PC-3 (cell line): ENCODE results near the gene TBX10. TPM values are rescaled to one million over a fixed set of nuclear protein-coding genes. Genes with fewer than 3 reads are reported as not detected.
"Not testable (repeated sequence)": the region's sequence is repeated elsewhere in the genome, so short reads cannot be mapped to it uniquely, and the experiment has no call there.

Experiments used
- ATAC-seq: fragments of 200-7000 bp; cut with Tn5 transposase; 2 replicates; pipeline ENCODE4 v1.9.1; 2020; ENCODE audit warnings: mild to moderate bottlenecking, moderate library complexity
- BruUV-seq: library from RNA; stranded (reverse); fragments of 400-500 nt; replicated peaks from 2 replicates; lab custom pipeline; 2021; lab: Mats Ljungman, UMichigan
- CTCF ChIA-PET: fragments of 300-600 bp; sonication (Branson Sonifier 250); formaldehyde crosslinking; loops from one replicate; lab custom pipeline; 2022; ENCODE audit warnings: antibody characterized with exemption; lab: Charles Lee
- POLR2A ChIA-PET: fragments of 300-600 bp; sonication (Branson Sonifier 250); formaldehyde crosslinking; loops from one replicate; lab custom pipeline; 2022; ENCODE audit warnings: antibody characterized with exemption; ENCODE audit not compliant: unreplicated experiment; lab: Charles Lee
- DNase-seq: peaks from one replicate; pipeline ENCODE4 v3.0.0-alpha.2; 2015
- H2AFZ ChIP-seq: fragments of 300-600 bp; sonication (generic); 2 replicates; pipeline ENCODE4 v1.6.0; 2016; ENCODE audit warnings: antibody characterized with exemption, low read length
- H3F3A ChIP-seq: fragments of 300-600 bp; sonication (generic); one replicate; pipeline ENCODE4 v1.6.0; 2017; ENCODE audit warnings: antibody characterized with exemption, low read length, control low read depth, mild to moderate bottlenecking; ENCODE audit not compliant: unreplicated experiment
- H3K27ac ChIP-seq: fragments of 300-600 bp; sonication (generic); 2 replicates; pipeline ENCODE4 v1.5.1; 2016; ENCODE audit warnings: mild to moderate bottlenecking, low read length
- H3K27me3 ChIP-seq: fragments of 300-600 bp; sonication (generic); 2 replicates; pipeline ENCODE4 v1.6.1; 2016; ENCODE audit warnings: low read length, mixed read lengths
- H3K36me3 ChIP-seq: fragments of 300-600 bp; sonication (generic); 2 replicates; pipeline ENCODE4 v1.6.1; 2016; ENCODE audit warnings: low read depth, mixed run types, low read length, mixed read lengths
- H3K4me1 ChIP-seq: fragments of 300-600 bp; sonication (generic); 2 replicates; pipeline ENCODE4 v1.5.1; 2016; ENCODE audit warnings: low read length; ENCODE audit not compliant: insufficient read depth
- H3K4me2 ChIP-seq: fragments of 300-600 bp; sonication (generic); 2 replicates; pipeline ENCODE4 v1.6.0; 2016; ENCODE audit warnings: low read length
- H3K4me3 ChIP-seq: fragments of 300-600 bp; sonication (generic); 2 replicates; pipeline ENCODE4 v1.5.1; 2016; ENCODE audit warnings: mild to moderate bottlenecking, low read length, mixed read lengths
- H3K79me2 ChIP-seq: fragments of 300-600 bp; sonication (generic); 2 replicates; pipeline ENCODE4 v1.6.1; 2017; ENCODE audit warnings: low read length, mixed read lengths
- H3K9ac ChIP-seq: fragments of 300-600 bp; sonication (generic); 2 replicates; pipeline ENCODE4 v1.6.0; 2016; ENCODE audit warnings: mild to moderate bottlenecking, low read length
- H3K9me2 ChIP-seq: fragments of 300-600 bp; sonication (generic); replicated peaks from 2 replicates; pipeline ENCODE4 v1.6.1; 2016; ENCODE audit warnings: mixed run types, low read length, mixed read lengths
- H3K9me3 ChIP-seq: fragments of 300-600 bp; sonication (generic); 2 replicates; pipeline ENCODE4 v1.6.1; 2016; ENCODE audit warnings: low read length, mixed read lengths
- H4K20me1 ChIP-seq: fragments of 300-600 bp; sonication (generic); 2 replicates; pipeline ENCODE4 v1.6.1; 2016; ENCODE audit warnings: low read length, mixed read lengths
- EZH2 ChIP-seq: fragments of 300-600 bp; sonication (generic); IDR thresholded peaks from one replicate; pipeline ENCODE4 v1.6.1; 2017; ENCODE audit warnings: antibody characterized with exemption, mild to moderate bottlenecking, low read length; ENCODE audit not compliant: unreplicated experiment
- EZH2phosphoT487 ChIP-seq: fragments of 300-600 bp; sonication (generic); IDR thresholded peaks from 2 replicates; pipeline ENCODE4 v1.6.1; 2018; ENCODE audit warnings: mild to moderate bottlenecking, antibody characterized with exemption, low read length, borderline replicate concordance
- intact Hi-C: fragments of 100-400 bp; cut with micrococcal nuclease; formaldehyde crosslinking; loops from 2 replicates; pipeline ENCODE4 v1.9.0; 2023
- total RNA-seq: library from RNA; depleted of rRNA; stranded (reverse); fragments of >200 nt; gene quantifications from 2 replicates; pipeline ENCODE4 v1.2.3, GENCODE V29; 2014
- TF ChIP-seq, protein P1 (sequence below): fragments of 300-600 bp; sonication (generic); conservative IDR thresholded peaks from 2 replicates; pipeline ENCODE4 v1.5.1; 2017; ENCODE audit warnings: antibody characterized with exemption, low read depth, mild to moderate bottlenecking, low read length

The TBX10 gene
- total RNA-seq, 1 experiment from 2014 or later = not detected

DNA sequence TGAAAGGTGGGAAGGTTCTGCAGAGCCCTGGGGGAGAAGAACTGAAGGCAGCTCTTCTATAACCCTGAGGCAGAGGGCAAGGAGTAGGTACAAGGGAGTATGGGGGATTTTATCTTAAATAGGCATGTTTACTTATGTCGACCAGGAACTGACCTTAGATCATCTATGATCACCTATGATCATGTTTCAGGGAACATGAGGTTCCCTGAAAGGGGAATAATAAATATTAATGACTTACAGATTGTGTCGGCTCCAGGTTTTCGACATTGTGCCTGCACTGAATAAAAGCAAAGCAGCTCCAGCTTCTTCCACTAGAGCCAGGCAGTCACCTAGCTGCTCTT, 46.0 kb downstream of the TBX10 start:
- H2AFZ ChIP-seq = no peak overlapping the region
- ChIA-PET CTCF (no interaction called here), POLR2A (no interaction called here)
- no peaks in the 10 kb centered on the region for H3F3A ChIP-seq
- H3K27ac ChIP-seq = no peak overlapping the region
- ATAC-seq = no peak
- H3K9ac ChIP-seq = no peak overlapping the region
- no peaks in the 10 kb centered on the region for H3K9me2 ChIP-seq
- intact Hi-C loops = no loop called here
- no peak overlapping the region for H3K4me3 ChIP-seq
- H3K36me3 ChIP-seq = no peaks in the 10 kb centered on the region
- H3K4me2 ChIP-seq = no peak overlapping the region
- BruUV-seq = no TSS peak
- H4K20me1 ChIP-seq = no peaks in the 10 kb centered on the region
- no peaks in the 10 kb centered on the region for H3K79me2 ChIP-seq
- no peaks in the 10 kb centered on the region; the same call in 1 of the 2 replicates for H3K27me3 ChIP-seq
- no peaks in the 10 kb centered on the region for H3K9me3 ChIP-seq
- TF ChIP-seq EZH2phosphoT487 = no peak
- TF ChIP-seq, protein P1, sequence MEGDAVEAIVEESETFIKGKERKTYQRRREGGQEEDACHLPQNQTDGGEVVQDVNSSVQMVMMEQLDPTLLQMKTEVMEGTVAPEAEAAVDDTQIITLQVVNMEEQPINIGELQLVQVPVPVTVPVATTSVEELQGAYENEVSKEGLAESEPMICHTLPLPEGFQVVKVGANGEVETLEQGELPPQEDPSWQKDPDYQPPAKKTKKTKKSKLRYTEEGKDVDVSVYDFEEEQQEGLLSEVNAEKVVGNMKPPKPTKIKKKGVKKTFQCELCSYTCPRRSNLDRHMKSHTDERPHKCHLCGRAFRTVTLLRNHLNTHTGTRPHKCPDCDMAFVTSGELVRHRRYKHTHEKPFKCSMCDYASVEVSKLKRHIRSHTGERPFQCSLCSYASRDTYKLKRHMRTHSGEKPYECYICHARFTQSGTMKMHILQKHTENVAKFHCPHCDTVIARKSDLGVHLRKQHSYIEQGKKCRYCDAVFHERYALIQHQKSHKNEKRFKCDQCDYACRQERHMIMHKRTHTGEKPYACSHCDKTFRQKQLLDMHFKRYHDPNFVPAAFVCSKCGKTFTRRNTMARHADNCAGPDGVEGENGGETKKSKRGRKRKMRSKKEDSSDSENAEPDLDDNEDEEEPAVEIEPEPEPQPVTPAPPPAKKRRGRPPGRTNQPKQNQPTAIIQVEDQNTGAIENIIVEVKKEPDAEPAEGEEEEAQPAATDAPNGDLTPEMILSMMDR = no peak
- TF ChIP-seq EZH2 = no peak
- no peak for DNase-seq
- H3K4me1 ChIP-seq = no peaks in the 10 kb centered on the region

DNA sequence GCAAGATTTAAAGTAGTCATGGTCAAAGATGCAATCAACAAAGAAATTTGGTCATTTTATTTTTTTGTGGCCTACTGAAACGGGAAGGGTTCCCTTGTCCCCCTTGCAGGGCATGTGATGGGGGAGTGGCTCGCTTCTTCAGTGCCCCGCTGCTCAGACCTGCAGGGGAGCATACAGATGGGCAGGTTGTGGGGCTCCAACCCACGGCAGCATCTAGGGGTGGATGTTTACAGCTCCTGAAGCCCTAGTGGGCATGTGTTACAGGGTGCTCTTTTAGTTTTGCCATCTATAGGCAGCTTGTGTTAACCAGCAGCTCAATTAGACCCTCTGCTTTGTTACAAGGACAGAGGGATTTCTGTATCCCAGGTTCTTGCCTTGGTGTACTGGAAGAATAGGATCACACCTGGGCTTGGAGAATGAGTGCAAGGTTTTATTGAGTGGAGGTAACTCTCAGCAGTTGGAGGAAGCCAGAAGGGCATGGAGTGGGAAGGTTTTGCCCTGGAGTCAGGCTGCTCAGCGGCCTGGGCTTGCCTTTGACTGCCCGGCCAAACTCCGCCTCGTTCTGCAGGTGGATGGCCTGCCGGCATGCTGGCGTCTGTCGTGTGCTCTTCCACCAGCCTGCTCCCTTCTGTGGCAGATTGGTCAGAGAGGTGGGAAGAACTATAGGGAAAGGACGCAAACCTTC, 46.5 kb downstream of the TBX10 start:
- CTCF ChIA-PET = no interaction called here
- DNase-seq (no peak), ATAC-seq (no peak)
- intact Hi-C loops = no loop called here
- Histone ChIP-seq H3K27ac (no peak overlapping the region), H2AFZ (no peak overlapping the region), H3K27me3 (no peaks in the 10 kb centered on the region), H3K79me2 (no peaks in the 10 kb centered on the region), H3F3A (no peaks in the 10 kb centered on the region), H3K9me3 (no peaks in the 10 kb centered on the region), H3K9ac (no peak overlapping the region), H3K4me2 (no peak overlapping the region), H3K9me2 (no peaks in the 10 kb centered on the region), H4K20me1 (no peaks in the 10 kb centered on the region), H3K4me3 (no peak overlapping the region), H3K36me3 (peaks cover 2% of the 10 kb centered on the region; the same call in 1 of the 2 replicates), H3K4me1 (no peaks in the 10 kb centered on the region)
- no TSS peak for BruUV-seq
- TF ChIP-seq EZH2 = no peak
- POLR2A ChIA-PET = interaction anchor here (0.7 kb wide), 1 partner anchor 196 kb away, joined by 7 read pairs; no protein-coding TSS in a partner anchor

DNA sequence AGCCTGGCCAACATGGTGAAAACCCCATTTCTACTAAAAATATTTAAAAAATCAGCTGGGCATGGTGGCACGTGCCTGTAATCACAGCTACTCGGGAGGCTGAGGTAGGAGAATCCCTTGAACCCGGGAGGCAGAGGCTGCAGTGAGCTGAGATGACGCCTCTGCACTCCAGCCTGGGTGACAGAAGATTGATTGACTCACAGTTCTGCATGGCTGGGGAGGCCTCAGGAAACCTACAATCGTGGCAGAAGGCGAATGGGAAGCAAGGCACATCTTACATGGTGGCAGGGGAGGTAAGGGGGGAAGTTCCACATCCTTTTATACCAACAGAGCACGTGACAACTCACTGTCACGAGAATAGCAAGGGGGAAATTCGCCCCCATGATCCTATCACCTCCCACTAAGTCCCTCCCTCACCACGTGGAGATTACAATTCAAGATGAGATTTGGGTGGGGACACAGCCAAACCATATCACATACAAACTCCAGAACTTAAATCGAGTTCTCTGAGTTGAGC, 50.6 kb downstream of the TBX10 start:
- H3K27me3 ChIP-seq, BruUV-seq, POLR2A ChIA-PET, CTCF ChIA-PET, H3K36me3 ChIP-seq, H3K27ac ChIP-seq, H2AFZ ChIP-seq, H3K9me3 ChIP-seq, H4K20me1 ChIP-seq, H3F3A ChIP-seq, intact Hi-C loops, DNase-seq, H3K4me3 ChIP-seq, H3K4me1 ChIP-seq, ATAC-seq, H3K4me2 ChIP-seq, H3K9ac ChIP-seq, H3K9me2 ChIP-seq: not testable (repeated sequence)
- H3K79me2 ChIP-seq = peaks cover 16% of the 10 kb centered on the region
